PC-9 (cell line): ENCODE data around the gene ARFIP1. TPM values are rescaled to one million over a fixed set of nuclear protein-coding genes. Genes with fewer than 3 reads are reported as not detected.

Experiments
- BruUV-seq: library from RNA; stranded (reverse); fragments of 400-500 nt; replicated peaks from 2 replicates; lab custom pipeline; 2021; lab: Mats Ljungman, UMichigan
- CTCF ChIA-PET: fragments of 300-600 bp; sonication (Branson Sonifier 250); formaldehyde crosslinking; loops from one replicate; lab custom pipeline; 2022; ENCODE audit warnings: antibody characterized with exemption; lab: Charles Lee
- POLR2A ChIA-PET: fragments of 300-600 bp; sonication (Branson Sonifier 250); formaldehyde crosslinking; loops from one replicate; lab custom pipeline; 2022; ENCODE audit warnings: antibody characterized with exemption; ENCODE audit not compliant: unreplicated experiment; lab: Charles Lee
- DNase-seq, 2 experiments: peaks; one replicate each; pipeline versions ENCODE4 v3.0.0 to v3.0.0-alpha.2; 2015 to 2022; ENCODE audit warnings: mixed read lengths in 1 of 2
- H2AFZ ChIP-seq: fragments of 200-600 bp; sonication (generic); 2 replicates; pipeline ENCODE4 v1.8.1; 2017; ENCODE audit warnings: antibody characterized with exemption
- H3F3A ChIP-seq: fragments of 200-600 bp; sonication (generic); 2 replicates; pipeline ENCODE4 v1.8.1; 2017; ENCODE audit warnings: antibody characterized with exemption, mild to moderate bottlenecking, low read depth; ENCODE audit not compliant: insufficient read depth
- H3K27ac ChIP-seq: fragments of 200-600 bp; sonication (generic); 2 replicates; pipeline ENCODE4 v1.6.1; 2016; ENCODE audit warnings: mixed run types
- H3K27me3 ChIP-seq: fragments of 200-600 bp; sonication (generic); 2 replicates; pipeline ENCODE4 v1.6.1; 2016; ENCODE audit warnings: low read depth, mixed run types; ENCODE audit not compliant: insufficient read depth
- H3K36me3 ChIP-seq: fragments of 200-600 bp; sonication (generic); 2 replicates; pipeline ENCODE4 v1.6.1; 2016; ENCODE audit warnings: low read depth, mixed run types
- H3K4me1 ChIP-seq: fragments of 200-600 bp; sonication (generic); replicated peaks from 2 replicates; pipeline ENCODE4 v1.6.1; 2016; ENCODE audit warnings: mixed run types; ENCODE audit not compliant: insufficient read depth
- H3K4me2 ChIP-seq: fragments of 200-600 bp; sonication (generic); 2 replicates; pipeline ENCODE4 v1.6.1; 2017; ENCODE audit warnings: mixed run types
- H3K4me3 ChIP-seq: fragments of 200-600 bp; sonication (generic); 2 replicates; pipeline ENCODE4 v1.6.1; 2016; ENCODE audit warnings: mixed run types
- H3K79me2 ChIP-seq: fragments of 200-600 bp; sonication (generic); 2 replicates; pipeline ENCODE4 v1.6.1; 2017; ENCODE audit warnings: low read depth, mixed run types
- H3K9me2 ChIP-seq: fragments of 200-600 bp; sonication (generic); 2 replicates; pipeline ENCODE4 v1.8.1; 2017; ENCODE audit warnings: mild to moderate bottlenecking; ENCODE audit not compliant: insufficient read depth
- H3K9me3 ChIP-seq: fragments of 200-600 bp; sonication (generic); 2 replicates; pipeline ENCODE4 v1.8.1; 2016; ENCODE audit warnings: low read depth; ENCODE audit not compliant: insufficient read depth
- H4K20me1 ChIP-seq: fragments of 200-600 bp; sonication (generic); 2 replicates; pipeline ENCODE4 v1.8.1; 2017; ENCODE audit not compliant: insufficient read depth
- CTCF ChIP-seq: fragments of 200-600 bp; sonication (generic); conservative IDR thresholded peaks from 2 replicates; pipeline ENCODE4 v1.6.1; 2017; ENCODE audit warnings: mixed run types, antibody characterized with exemption, mild to moderate bottlenecking, moderate library complexity
- EZH2 ChIP-seq: fragments of 200-600 bp; sonication (generic); IDR thresholded peaks from 2 replicates; pipeline ENCODE4 v1.8.0; 2017; ENCODE audit warnings: antibody characterized with exemption, low read depth
- intact Hi-C: fragments of 100-400 bp; cut with micrococcal nuclease; formaldehyde crosslinking; loops from one replicate; pipeline ENCODE4 v1.10.0; 2022; ENCODE audit not compliant: unreplicated experiment
- total RNA-seq: library from RNA; stranded (reverse); gene quantifications from 2 replicates; pipeline ENCODE4 v1.2.3, GENCODE V29; 2021

The ARFIP1 gene
- total RNA-seq, 1 experiment from 2014 or later: 38.4 TPM

- Histone ChIP-seq H3K27ac (no peak overlapping the region), H4K20me1 (no peaks in the 10 kb centered on the region), H3K27me3 (no peaks in the 10 kb centered on the region), H3K4me3 (no peak overlapping the region), H3K9me3 (no peaks in the 10 kb centered on the region), H2AFZ (no peak overlapping the region), H3K79me2 (no peaks in the 10 kb centered on the region), H3F3A (no peaks in the 10 kb centered on the region), H3K9me2 (no peaks in the 10 kb centered on the region), H3K4me2 (no peak overlapping the region), H3K36me3 (no peaks in the 10 kb centered on the region), H3K4me1 (no peaks in the 10 kb centered on the region)
- no TSS peak for BruUV-seq
- intact Hi-C loops: no loop called here
- CTCF ChIA-PET: interaction anchor here (0.7 kb wide), 1 partner anchor 41 kb away, joined by 3 read pairs; no protein-coding TSS in a partner anchor
- POLR2A ChIA-PET: no interaction called here
- TF ChIP-seq EZH2 (no peak), CTCF (no peak)
- no peak for DNase-seq
These were observed 179.3 kb downstream of the ARFIP1 start for GRCh38 chr4:152959080-152959479.

GRCh38 chr4:152960082-152960481 is 180.3 kb downstream of the ARFIP1 start:
- Histone ChIP-seq H3F3A (no peaks in the 10 kb centered on the region), H3K9me3 (no peaks in the 10 kb centered on the region), H3K79me2 (no peaks in the 10 kb centered on the region), H3K4me2 (no peak overlapping the region), H4K20me1 (no peaks in the 10 kb centered on the region), H3K36me3 (no peaks in the 10 kb centered on the region), H2AFZ (no peak overlapping the region), H3K27me3 (no peaks in the 10 kb centered on the region), H3K4me3 (no peak overlapping the region), H3K4me1 (no peaks in the 10 kb centered on the region), H3K9me2 (no peaks in the 10 kb centered on the region), H3K27ac (no peak overlapping the region)
- TF ChIP-seq CTCF (no peak), EZH2 (no peak)
- intact Hi-C loops: no loop called here
- no peak for DNase-seq
- BruUV-seq: no TSS peak
- CTCF ChIA-PET: no interaction called here
- POLR2A ChIA-PET: no interaction called here

DNA sequence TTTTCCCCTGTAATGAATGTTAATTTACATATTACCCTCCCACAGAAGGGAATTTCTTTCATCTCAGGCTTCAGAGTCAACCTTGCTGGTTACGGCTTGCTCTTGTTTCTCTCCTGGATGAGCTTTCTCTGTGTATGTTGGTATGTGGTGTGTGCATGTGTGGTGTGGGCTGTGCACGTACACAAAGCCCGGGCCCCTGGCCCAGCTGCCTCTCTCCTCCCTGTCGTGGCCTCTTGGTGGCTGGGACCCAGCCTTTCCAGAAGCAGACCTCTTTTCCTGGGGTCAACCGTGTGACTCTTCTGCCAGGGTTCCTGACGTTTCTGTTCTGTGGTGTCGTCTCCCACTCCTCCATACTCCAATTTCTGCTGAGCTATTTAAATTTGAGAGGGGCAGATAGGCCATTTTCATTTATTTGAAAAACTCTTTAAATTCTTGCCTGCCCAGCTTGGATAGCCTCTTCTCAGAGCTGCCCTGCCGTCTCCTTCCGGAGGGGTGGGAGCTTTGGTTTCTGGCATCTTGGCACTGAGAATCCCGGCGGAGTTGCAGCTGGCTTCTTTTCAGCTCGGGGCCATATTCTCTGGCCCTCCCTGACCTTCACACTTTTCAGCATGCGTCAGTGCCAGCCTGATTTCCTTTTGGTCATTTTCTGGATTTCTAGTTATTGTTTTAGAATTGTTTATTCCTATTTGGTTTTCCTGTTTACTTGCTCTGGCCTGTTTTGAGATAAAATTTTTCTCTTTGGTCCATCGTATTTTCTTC is 181.4 kb downstream of the ARFIP1 start:
- no peaks in the 10 kb centered on the region for H3K9me3 ChIP-seq
- H3K9me2 ChIP-seq: no peaks in the 10 kb centered on the region
- no TSS peak for BruUV-seq
- no peaks in the 10 kb centered on the region for H3K27me3 ChIP-seq
- H2AFZ ChIP-seq: no peak overlapping the region
- H3K27ac ChIP-seq: no peak overlapping the region
- no peaks in the 10 kb centered on the region for H4K20me1 ChIP-seq
- no peaks in the 10 kb centered on the region for H3F3A ChIP-seq
- TF ChIP-seq CTCF (no peak), EZH2 (no peak)
- H3K79me2 ChIP-seq: no peaks in the 10 kb centered on the region
- no peaks in the 10 kb centered on the region for H3K4me1 ChIP-seq
- H3K4me2 ChIP-seq: no peak overlapping the region
- no peak overlapping the region for H3K4me3 ChIP-seq
- ChIA-PET CTCF (no interaction called here), POLR2A (no interaction called here)
- intact Hi-C loops: no loop called here
- no peaks in the 10 kb centered on the region for H3K36me3 ChIP-seq
- DNase-seq: no peak
